HEK293 (cell line): ENCODE measurements around the gene NISCH.

Experiments
- TCF7L2 ChIP-seq: IDR thresholded peaks from 2 replicates; pipeline ENCODE4 v1.6.1; 2011; ENCODE audit warnings: low read depth, mild to moderate bottlenecking, inconsistent platforms, low read length, moderate library complexity, borderline replicate concordance
- ZNF624 ChIP-seq: fragments of 450-650 bp; formaldehyde crosslinking; IDR thresholded peaks from 2 replicates; pipeline ENCODE4 v1.5.1; 2017; ENCODE audit warnings: missing biosample characterization, missing genetic modification characterization
- TF ChIP-seq, protein P1 (sequence below): fragments of 450-650 bp; formaldehyde crosslinking; IDR thresholded peaks from 2 replicates; pipeline ENCODE4 v1.5.1; 2016; ENCODE audit warnings: missing biosample characterization, missing genetic modification characterization

DNA sequence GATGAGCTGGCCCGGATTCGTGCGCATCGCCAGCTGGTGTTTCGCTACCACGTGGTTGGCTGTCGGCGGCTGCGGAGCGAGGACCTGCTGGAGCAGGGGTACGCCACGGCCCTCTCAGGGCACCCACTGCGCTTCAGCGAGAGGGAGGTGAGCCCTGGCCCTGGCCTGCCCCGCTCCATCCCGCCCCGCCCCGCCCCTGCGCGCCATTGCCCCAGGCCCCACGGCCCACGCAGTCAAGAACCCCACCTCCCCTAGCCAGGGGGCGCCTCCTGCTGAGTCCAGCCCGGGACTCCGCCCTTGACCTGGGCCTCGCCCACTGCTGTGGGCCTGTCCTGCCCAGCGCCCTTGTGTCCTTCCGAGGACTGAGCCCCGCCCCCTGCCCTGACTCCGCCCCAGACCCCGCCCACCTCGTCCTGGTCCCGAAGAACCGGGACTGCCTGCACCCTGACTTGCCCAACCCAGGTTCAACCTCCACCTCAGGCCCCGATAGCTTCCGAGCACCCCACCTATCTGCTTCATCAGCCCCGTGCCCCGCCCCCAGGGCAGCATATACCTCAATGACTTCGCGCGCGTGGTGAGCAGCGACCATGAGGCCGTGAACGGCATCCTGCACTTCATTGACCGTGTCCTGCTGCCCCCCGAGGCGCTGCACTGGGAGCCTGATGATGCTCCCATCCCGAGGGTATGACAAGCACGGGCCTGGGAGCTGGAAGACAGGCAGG lies 63.5 kb downstream of the NISCH start:
- TF ChIP-seq, protein P1, sequence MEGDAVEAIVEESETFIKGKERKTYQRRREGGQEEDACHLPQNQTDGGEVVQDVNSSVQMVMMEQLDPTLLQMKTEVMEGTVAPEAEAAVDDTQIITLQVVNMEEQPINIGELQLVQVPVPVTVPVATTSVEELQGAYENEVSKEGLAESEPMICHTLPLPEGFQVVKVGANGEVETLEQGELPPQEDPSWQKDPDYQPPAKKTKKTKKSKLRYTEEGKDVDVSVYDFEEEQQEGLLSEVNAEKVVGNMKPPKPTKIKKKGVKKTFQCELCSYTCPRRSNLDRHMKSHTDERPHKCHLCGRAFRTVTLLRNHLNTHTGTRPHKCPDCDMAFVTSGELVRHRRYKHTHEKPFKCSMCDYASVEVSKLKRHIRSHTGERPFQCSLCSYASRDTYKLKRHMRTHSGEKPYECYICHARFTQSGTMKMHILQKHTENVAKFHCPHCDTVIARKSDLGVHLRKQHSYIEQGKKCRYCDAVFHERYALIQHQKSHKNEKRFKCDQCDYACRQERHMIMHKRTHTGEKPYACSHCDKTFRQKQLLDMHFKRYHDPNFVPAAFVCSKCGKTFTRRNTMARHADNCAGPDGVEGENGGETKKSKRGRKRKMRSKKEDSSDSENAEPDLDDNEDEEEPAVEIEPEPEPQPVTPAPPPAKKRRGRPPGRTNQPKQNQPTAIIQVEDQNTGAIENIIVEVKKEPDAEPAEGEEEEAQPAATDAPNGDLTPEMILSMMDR = no peak
- no peak for TF ChIP-seq ZNF624 (tag by site-specific recombination)
- no peak for TF ChIP-seq TCF7L2
